Measurements from ENCODE around the gene SND1.

SND1 gene

DNA sequence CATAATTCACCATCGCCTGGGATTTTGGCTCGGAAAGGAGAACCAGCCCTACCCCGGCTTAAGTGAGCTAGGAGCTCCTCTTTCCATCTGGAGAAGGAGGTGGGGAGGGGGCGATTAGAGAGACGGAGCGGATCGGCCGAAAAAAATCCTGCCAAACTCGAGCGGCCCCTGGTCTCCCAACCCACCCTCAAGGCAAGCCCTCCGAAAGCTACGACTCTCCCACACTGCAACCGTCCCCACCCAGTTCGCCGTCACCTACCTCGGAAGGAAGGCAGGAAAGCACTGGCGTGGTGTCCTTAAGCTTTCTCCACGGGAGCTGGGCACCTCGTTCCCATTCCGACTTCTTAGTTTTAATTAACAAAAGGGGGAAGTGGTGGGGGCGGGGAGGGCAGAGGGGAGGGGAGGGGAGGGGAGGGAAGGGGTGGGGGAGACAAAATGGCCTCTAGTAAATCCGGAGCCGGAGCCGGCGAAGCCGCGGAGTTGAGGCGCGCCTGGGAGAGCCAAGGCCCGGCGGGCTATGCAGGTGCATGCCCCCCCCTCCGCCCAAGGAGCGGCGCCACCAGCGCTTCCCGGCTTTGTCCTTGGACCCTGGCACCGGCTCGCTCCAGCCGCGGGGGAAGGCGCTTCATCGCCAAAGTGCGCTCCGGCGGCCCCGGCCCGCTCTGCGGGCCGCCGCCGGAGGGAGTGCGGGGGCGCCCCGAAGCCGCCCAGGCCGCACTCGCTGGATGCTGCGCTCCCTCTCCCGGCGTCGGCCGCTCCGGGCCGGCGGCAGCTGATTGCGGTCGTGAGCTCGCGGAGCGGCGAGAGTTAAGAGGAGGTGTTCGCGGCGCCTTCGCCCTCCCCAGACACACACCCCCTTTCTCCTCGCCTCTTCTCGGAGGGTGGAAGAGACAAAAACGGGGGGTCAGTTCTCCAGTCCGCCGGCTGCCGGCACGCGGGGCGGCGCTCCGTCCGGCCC lies 378.9 kb downstream of the SND1 start, which contains the start of gene LRRC4:
LRRC4 (minus strand) TSS at position 784 of the 958 bp plus-strand sequence. CDS start 797 bp downstream, outside the sequence.
- H3K27ac ChIP-seq (ENCODE audit: insufficient read depth in 1 of 2, low read depth in 1 of 2, low read length in 2 of 2, poor library complexity in 1 of 2, severe bottlenecking in 2 of 2), result no peak within 1 kb of the TSS
- WGBS (ENCODE audit: insufficient coverage), result 14% methylated on average over 68 of the region's 87 CpGs
- peaks cover 2 to 22% (median 8%) of the 10 kb centered on the region in 4 experiments for H3K36me3 ChIP-seq (ENCODE audit: control insufficient read depth in 4 of 4, insufficient read depth in 4 of 4, low read length in 3 of 4)
- CTCF ChIA-PET, result interaction anchor here (0.9 to 1.3 kb wide), 3 partner anchors 164 to 323 kb away, joined by 3 to 4 read pairs (median 3); no protein-coding TSS in a partner anchor
- peak within 1 kb of the TSS; percentile 28 to 78 (median 67) for H3K4me3 ChIP-seq (ENCODE audit: control insufficient read depth in 1 of 7, extremely low read depth in 1 of 7, insufficient read depth in 4 of 7, low read depth in 2 of 7, low read length in 6 of 7)
- DNase-seq, result peak; percentile 54 to 80 (median 68)
- no peaks in the 10 kb centered on the region for H3K9me3 ChIP-seq (ENCODE audit: control extremely low read depth in 1 of 5, control insufficient read depth in 4 of 5, insufficient read depth in 2 of 5, low read depth in 1 of 5, low read length in 4 of 5)
- H3K4me1 ChIP-seq (ENCODE audit: control extremely low read depth in 1 of 4, control insufficient read depth in 4 of 4, insufficient read depth in 4 of 4, low read length in 3 of 4), result peaks cover 0 to 28% (median 23%) of the 10 kb centered on the region in 4 experiments
- POLR2A ChIA-PET, result interaction anchor here (0.6 kb wide), 1 partner anchor 104 kb away, joined by 3 read pairs; no protein-coding TSS in a partner anchor
- peaks cover 6 to 50% (median 14%) of the 10 kb centered on the region in 5 experiments for H3K27me3 ChIP-seq (replicated peaks in 2 of 5; ENCODE audit: control insufficient read depth in 4 of 5, insufficient read depth in 5 of 5, low read length in 4 of 5)

GRCh38 chr7:128031901-128032604 lies 380.1 kb downstream of the SND1 start:
- ChIA-PET CTCF (interaction anchor here (0.9 to 1.8 kb wide), 3 partner anchors 13 to 323 kb away, joined by 3 to 7 read pairs (median 4); no protein-coding TSS in a partner anchor), POLR2A (no interaction called here)
- Histone ChIP-seq H3K36me3 (ENCODE audit: control insufficient read depth in 4 of 4, insufficient read depth in 4 of 4, low read length in 3 of 4) (peaks cover 2 to 16% (median 8%) of the 10 kb centered on the region in 4 experiments), H3K27ac (ENCODE audit: insufficient read depth in 1 of 2, low read depth in 1 of 2, low read length in 2 of 2, poor library complexity in 1 of 2, severe bottlenecking in 2 of 2) (no peak overlapping the region), H3K9me3 (ENCODE audit: control extremely low read depth in 1 of 5, control insufficient read depth in 4 of 5, insufficient read depth in 2 of 5, low read depth in 1 of 5, low read length in 4 of 5) (no peaks in the 10 kb centered on the region), H3K27me3 (replicated peaks in 2 of 5; ENCODE audit: control insufficient read depth in 4 of 5, insufficient read depth in 5 of 5, low read length in 4 of 5) (peaks cover 6 to 50% (median 14%) of the 10 kb centered on the region in 5 experiments), H3K4me1 (ENCODE audit: control extremely low read depth in 1 of 4, control insufficient read depth in 4 of 4, insufficient read depth in 4 of 4, low read length in 3 of 4) (peaks cover 0 to 26% (median 21%) of the 10 kb centered on the region in 4 experiments), H3K4me3 (ENCODE audit: control insufficient read depth in 1 of 7, extremely low read depth in 1 of 7, insufficient read depth in 4 of 7, low read depth in 2 of 7, low read length in 6 of 7) (peak overlapping the region; percentile 8 to 78 (median 56))
- WGBS (ENCODE audit: insufficient coverage), result under 1% methylated on average over 48 of the region's 87 CpGs
- DNase-seq, result peak; percentile 78 to 93 (median 88)

DNA sequence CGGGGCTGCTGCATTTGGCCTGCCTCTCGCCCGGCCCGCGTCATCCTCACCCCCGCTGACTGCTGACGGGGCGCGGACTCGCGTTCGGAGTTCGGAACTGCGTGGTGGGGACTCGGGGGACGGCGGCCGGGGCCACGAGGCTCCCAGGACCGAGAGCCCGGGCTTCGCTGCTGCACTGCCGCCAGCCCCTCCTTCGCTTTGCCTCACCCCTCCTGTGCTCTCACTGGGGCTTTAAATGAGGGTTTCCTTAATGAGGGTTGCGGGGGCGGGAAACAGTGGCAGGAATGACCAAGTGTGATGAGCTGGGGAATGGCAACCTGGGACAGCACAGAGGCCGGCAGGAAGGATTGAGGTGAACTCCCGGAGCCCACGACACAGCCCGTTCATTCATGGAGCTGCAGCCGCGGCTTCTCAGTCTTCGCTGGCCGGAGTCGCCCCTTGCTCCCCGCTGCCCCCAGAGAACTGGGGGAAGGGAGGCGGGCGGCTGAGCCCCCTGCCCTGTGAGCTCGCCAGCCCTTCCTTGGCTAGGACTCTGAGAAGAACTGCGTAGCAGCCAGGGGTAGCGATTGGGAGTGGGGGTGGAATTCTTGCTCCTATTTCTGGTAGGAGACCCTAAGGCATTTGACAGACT lies 380.7 kb downstream of the SND1 start:
- Histone ChIP-seq H3K27me3 (replicated peaks in 2 of 5; ENCODE audit: control insufficient read depth in 4 of 5, insufficient read depth in 5 of 5, low read length in 4 of 5) (peaks cover 6 to 50% (median 14%) of the 10 kb centered on the region in 5 experiments), H3K27ac (ENCODE audit: insufficient read depth in 1 of 2, low read depth in 1 of 2, low read length in 2 of 2, poor library complexity in 1 of 2, severe bottlenecking in 2 of 2) (no peak overlapping the region), H3K4me1 (ENCODE audit: control extremely low read depth in 1 of 4, control insufficient read depth in 4 of 4, insufficient read depth in 4 of 4, low read length in 3 of 4) (peaks cover 0 to 26% (median 20%) of the 10 kb centered on the region in 4 experiments), H3K9me3 (ENCODE audit: control extremely low read depth in 1 of 5, control insufficient read depth in 4 of 5, insufficient read depth in 2 of 5, low read depth in 1 of 5, low read length in 4 of 5) (no peaks in the 10 kb centered on the region), H3K4me3 (ENCODE audit: control insufficient read depth in 1 of 7, extremely low read depth in 1 of 7, insufficient read depth in 4 of 7, low read depth in 2 of 7, low read length in 6 of 7) (peak overlapping the region in 6 of 7 experiments; percentile 1 to 78 (median 44)), H3K36me3 (ENCODE audit: control insufficient read depth in 4 of 4, insufficient read depth in 4 of 4, low read length in 3 of 4) (peaks cover 2 to 19% (median 8%) of the 10 kb centered on the region in 4 experiments)
- ChIA-PET CTCF (interaction anchor here (0.9 to 1.8 kb wide), 3 partner anchors 14 to 324 kb away, joined by 3 to 7 read pairs (median 3); no protein-coding TSS in a partner anchor), POLR2A (no interaction called here)
- 23% methylated on average over 32 of the region's 41 CpGs for WGBS (ENCODE audit: insufficient coverage)
- peak in 2 of 3 donors; percentile 44 to 64 for DNase-seq

DNA sequence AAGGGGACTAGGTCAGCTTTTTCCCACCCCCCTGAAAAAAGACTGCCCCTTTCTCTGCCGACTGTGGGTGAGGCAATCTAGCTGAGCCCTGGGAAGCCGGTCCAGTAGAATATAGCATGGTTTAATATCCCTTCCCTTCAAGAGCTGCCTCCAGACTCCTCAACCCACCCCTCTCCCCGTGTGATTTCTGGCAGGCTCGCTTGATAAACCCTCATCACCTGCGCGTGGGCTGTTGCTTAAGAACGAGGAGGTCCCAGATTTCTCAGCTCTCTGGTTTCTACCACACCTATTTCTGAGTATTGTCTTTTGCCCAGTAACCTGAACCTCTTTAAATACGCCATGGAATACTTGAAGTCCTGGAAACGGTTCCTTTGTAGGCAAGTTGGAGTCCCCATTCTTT lies 381.3 kb downstream of the SND1 start:
- H3K27ac ChIP-seq (ENCODE audit: insufficient read depth in 1 of 2, low read depth in 1 of 2, low read length in 2 of 2, poor library complexity in 1 of 2, severe bottlenecking in 2 of 2), result no peak overlapping the region
- H3K27me3 ChIP-seq (replicated peaks in 2 of 5; ENCODE audit: control insufficient read depth in 4 of 5, insufficient read depth in 5 of 5, low read length in 4 of 5), result peaks cover 6 to 50% (median 14%) of the 10 kb centered on the region in 5 experiments
- ChIA-PET POLR2A (no interaction called here), CTCF (interaction anchor here (0.9 to 1.8 kb wide), 4 partner anchors 14 to 325 kb away, joined by 3 to 7 read pairs (median 4); no protein-coding TSS in a partner anchor)
- H3K4me1 ChIP-seq (ENCODE audit: control extremely low read depth in 1 of 4, control insufficient read depth in 4 of 4, insufficient read depth in 4 of 4, low read length in 3 of 4), result peaks cover 0 to 26% (median 20%) of the 10 kb centered on the region in 4 experiments
- H3K36me3 ChIP-seq (ENCODE audit: control insufficient read depth in 4 of 4, insufficient read depth in 4 of 4, low read length in 3 of 4), result peaks cover 2 to 19% (median 8%) of the 10 kb centered on the region in 4 experiments
- no peak for DNase-seq
- no peaks in the 10 kb centered on the region for H3K9me3 ChIP-seq (ENCODE audit: control extremely low read depth in 1 of 5, control insufficient read depth in 4 of 5, insufficient read depth in 2 of 5, low read depth in 1 of 5, low read length in 4 of 5)
- H3K4me3 ChIP-seq (ENCODE audit: control insufficient read depth in 1 of 7, extremely low read depth in 1 of 7, insufficient read depth in 4 of 7, low read depth in 2 of 7, low read length in 6 of 7), result no peak overlapping the region
- 94% methylated on average over 7 of the region's 9 CpGs for WGBS (ENCODE audit: insufficient coverage)

DNA sequence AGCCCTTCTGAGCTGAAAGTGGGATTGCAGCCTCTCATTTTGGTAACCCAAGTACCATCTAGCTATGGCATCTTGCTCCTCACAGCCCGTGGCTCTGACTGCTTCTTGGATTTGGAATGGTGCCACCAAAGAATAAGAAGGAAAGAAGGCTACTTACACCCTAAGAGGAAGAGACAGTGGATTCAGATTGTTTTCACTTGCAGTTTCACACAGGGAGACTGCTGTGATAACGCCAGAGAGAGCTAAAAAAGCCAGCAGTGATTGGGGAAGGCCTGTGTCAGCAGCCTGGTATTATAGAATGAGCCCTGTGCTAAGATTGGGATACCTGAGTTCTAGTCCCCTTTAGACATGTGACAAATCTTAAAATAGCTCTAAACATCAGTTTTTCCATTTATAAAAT lies 382.8 kb downstream of the SND1 start:
- Histone ChIP-seq H3K36me3 (ENCODE audit: control insufficient read depth in 4 of 4, insufficient read depth in 4 of 4, low read length in 3 of 4) (peaks cover 0 to 5% (median 2%) of the 10 kb centered on the region in 4 experiments), H3K4me1 (ENCODE audit: control extremely low read depth in 1 of 4, control insufficient read depth in 4 of 4, insufficient read depth in 4 of 4, low read length in 3 of 4) (peaks cover 0 to 26% (median 20%) of the 10 kb centered on the region in 4 experiments), H3K27ac (ENCODE audit: insufficient read depth in 1 of 2, low read depth in 1 of 2, low read length in 2 of 2, poor library complexity in 1 of 2, severe bottlenecking in 2 of 2) (no peak overlapping the region), H3K4me3 (ENCODE audit: control insufficient read depth in 1 of 7, extremely low read depth in 1 of 7, insufficient read depth in 4 of 7, low read depth in 2 of 7, low read length in 6 of 7) (no peak overlapping the region), H3K9me3 (ENCODE audit: control extremely low read depth in 1 of 5, control insufficient read depth in 4 of 5, insufficient read depth in 2 of 5, low read depth in 1 of 5, low read length in 4 of 5) (no peaks in the 10 kb centered on the region), H3K27me3 (replicated peaks in 2 of 5; ENCODE audit: control insufficient read depth in 4 of 5, insufficient read depth in 5 of 5, low read length in 4 of 5) (peaks cover 6 to 39% (median 14%) of the 10 kb centered on the region in 5 experiments)
- CTCF ChIA-PET, result interaction anchor here (1.5 to 2.1 kb wide), 4 partner anchors 12 to 327 kb away, joined by 4 to 5 read pairs (median 5); no protein-coding TSS in a partner anchor
- DNase-seq, result no peak
- POLR2A ChIA-PET, result no interaction called here
- WGBS (ENCODE audit: insufficient coverage), result 84% methylated on average over 2 of the region's 2 CpGs

DNA sequence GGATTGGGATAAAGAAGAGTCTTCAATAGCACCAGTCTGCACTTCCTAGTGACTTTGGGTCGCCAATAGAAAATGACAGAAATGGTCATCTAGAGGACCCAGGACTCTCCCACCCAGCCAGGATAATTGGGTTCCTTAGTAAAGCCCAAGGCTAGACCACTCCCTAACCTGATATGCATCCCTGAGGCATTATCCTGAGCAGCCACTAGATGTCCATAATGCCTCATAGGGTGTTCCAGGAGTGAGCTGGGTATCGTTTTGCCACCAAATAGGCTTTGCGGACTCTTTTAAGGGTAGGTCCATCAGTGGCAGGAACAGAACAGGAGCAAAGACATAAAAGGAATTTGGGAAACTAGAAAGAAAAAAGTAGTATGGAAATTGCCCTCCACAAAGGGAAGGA lies 383.7 kb downstream of the SND1 start:
- Histone ChIP-seq H3K4me3 (ENCODE audit: control insufficient read depth in 1 of 7, extremely low read depth in 1 of 7, insufficient read depth in 4 of 7, low read depth in 2 of 7, low read length in 6 of 7) (no peak overlapping the region), H3K4me1 (ENCODE audit: control extremely low read depth in 1 of 4, control insufficient read depth in 4 of 4, insufficient read depth in 4 of 4, low read length in 3 of 4) (peaks cover 0 to 20% (median 15%) of the 10 kb centered on the region in 4 experiments), H3K27me3 (replicated peaks in 2 of 5; ENCODE audit: control insufficient read depth in 4 of 5, insufficient read depth in 5 of 5, low read length in 4 of 5) (peaks cover 6 to 30% (median 14%) of the 10 kb centered on the region in 5 experiments), H3K27ac (ENCODE audit: insufficient read depth in 1 of 2, low read depth in 1 of 2, low read length in 2 of 2, poor library complexity in 1 of 2, severe bottlenecking in 2 of 2) (no peak overlapping the region), H3K36me3 (ENCODE audit: control insufficient read depth in 4 of 4, insufficient read depth in 4 of 4, low read length in 3 of 4) (peaks cover 0 to 5% (median 1%) of the 10 kb centered on the region in 4 experiments), H3K9me3 (ENCODE audit: control extremely low read depth in 1 of 5, control insufficient read depth in 4 of 5, insufficient read depth in 2 of 5, low read depth in 1 of 5, low read length in 4 of 5) (no peaks in the 10 kb centered on the region)
- WGBS (ENCODE audit: insufficient coverage), result 97% methylated on average over 3 of the region's 3 CpGs
- peak in 2 of 3 donors; percentile 22 to 24 for DNase-seq
- ChIA-PET POLR2A (no interaction called here), CTCF (interaction anchor here (1.9 to 2.1 kb wide), 2 partner anchors 173 to 328 kb away, joined by 5 read pairs; no protein-coding TSS in a partner anchor)

Measured in common myeloid progenitor, CD34-positive (primary cell).